Nephron progenitor cell (in vitro differentiated cells): Measurements from ENCODE around the gene DIP2C.
A peak's percentile ranks its signal among the peaks of the same experiment; 100 is the strongest.

Source experiments
- DNase-seq: peaks from one replicate; pipeline ENCODE4 v3.0.0; 2021
- H3K27ac Mint-ChIP-seq: 2 replicates; pipeline ENCODE4 v1.8.0; 2021; ENCODE audit warnings: mild to moderate bottlenecking, moderate library complexity, mixed read lengths
- H3K27me3 Mint-ChIP-seq: 2 replicates; pipeline ENCODE4 v1.8.0; 2021; ENCODE audit warnings: mild to moderate bottlenecking, low read depth, mixed read lengths; ENCODE audit not compliant: poor library complexity
- H3K36me3 Mint-ChIP-seq: 2 replicates; pipeline ENCODE4 v1.8.0; 2021; ENCODE audit warnings: low read depth, mixed read lengths
- H3K4me1 Mint-ChIP-seq: 2 replicates; pipeline ENCODE4 v1.8.0; 2021; ENCODE audit warnings: mixed read lengths
- H3K4me3 Mint-ChIP-seq: 2 replicates; pipeline ENCODE4 v1.8.0; 2021; ENCODE audit warnings: mild to moderate bottlenecking, moderate library complexity, mixed read lengths
- H3K9me3 Mint-ChIP-seq: 2 replicates; pipeline ENCODE4 v1.8.0; 2021; ENCODE audit warnings: mild to moderate bottlenecking, moderate library complexity, mixed read lengths
- TF ChIP-seq, protein P1 (sequence below): fragments of 200-600 bp; sonication (generic); IDR thresholded peaks from 2 replicates; pipeline ENCODE4 v1.5.0; 2021; ENCODE audit warnings: antibody characterized with exemption

DIP2C gene

DNA sequence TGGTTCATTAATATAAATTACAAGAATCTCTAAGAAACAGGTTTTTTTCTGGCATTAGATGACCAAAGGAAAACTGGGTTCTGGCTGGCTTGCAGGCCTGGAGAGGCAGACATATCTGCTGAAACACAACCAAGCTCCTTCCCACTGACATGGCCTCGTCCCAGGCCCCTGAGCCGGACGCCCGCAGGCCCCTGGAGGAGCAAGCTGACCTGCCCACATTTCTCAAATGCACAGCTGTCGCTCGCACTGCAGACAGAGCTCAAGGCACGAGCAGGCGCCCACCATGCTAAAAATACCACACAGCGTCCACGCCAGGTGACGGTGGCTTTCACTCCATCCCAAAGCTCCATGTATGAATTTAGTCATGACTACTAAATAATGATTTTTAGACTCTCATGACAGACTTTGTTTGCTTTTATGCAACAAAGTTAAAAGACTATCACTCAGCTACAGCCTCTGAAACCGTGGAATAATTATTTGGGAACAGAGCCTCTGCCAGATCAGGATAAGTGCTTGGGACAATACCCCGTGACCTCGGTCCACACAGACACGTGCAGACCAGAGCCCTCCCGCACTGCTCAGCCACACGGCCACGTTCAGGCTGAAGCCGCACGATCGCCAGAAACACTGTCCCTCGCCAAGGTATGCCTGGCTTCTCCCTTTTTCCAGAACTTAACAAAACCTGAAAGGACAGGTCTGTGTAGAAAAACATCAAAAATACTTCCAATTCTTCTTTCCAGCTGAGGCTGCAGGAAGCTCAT, 71.1 kb downstream of the DIP2C start:
- H3K36me3 Mint-ChIP-seq = peaks cover 11% of the 10 kb centered on the region
- TF ChIP-seq, protein P1, sequence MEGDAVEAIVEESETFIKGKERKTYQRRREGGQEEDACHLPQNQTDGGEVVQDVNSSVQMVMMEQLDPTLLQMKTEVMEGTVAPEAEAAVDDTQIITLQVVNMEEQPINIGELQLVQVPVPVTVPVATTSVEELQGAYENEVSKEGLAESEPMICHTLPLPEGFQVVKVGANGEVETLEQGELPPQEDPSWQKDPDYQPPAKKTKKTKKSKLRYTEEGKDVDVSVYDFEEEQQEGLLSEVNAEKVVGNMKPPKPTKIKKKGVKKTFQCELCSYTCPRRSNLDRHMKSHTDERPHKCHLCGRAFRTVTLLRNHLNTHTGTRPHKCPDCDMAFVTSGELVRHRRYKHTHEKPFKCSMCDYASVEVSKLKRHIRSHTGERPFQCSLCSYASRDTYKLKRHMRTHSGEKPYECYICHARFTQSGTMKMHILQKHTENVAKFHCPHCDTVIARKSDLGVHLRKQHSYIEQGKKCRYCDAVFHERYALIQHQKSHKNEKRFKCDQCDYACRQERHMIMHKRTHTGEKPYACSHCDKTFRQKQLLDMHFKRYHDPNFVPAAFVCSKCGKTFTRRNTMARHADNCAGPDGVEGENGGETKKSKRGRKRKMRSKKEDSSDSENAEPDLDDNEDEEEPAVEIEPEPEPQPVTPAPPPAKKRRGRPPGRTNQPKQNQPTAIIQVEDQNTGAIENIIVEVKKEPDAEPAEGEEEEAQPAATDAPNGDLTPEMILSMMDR = no peak
- H3K27ac Mint-ChIP-seq = peak overlapping the region; percentile 71
- H3K9me3 Mint-ChIP-seq = no peaks in the 10 kb centered on the region
- peaks cover 3% of the 10 kb centered on the region for H3K27me3 Mint-ChIP-seq
- no peak for DNase-seq
- H3K4me1 Mint-ChIP-seq = peaks cover 81% of the 10 kb centered on the region
- H3K4me3 Mint-ChIP-seq = no peak overlapping the region

DNA sequence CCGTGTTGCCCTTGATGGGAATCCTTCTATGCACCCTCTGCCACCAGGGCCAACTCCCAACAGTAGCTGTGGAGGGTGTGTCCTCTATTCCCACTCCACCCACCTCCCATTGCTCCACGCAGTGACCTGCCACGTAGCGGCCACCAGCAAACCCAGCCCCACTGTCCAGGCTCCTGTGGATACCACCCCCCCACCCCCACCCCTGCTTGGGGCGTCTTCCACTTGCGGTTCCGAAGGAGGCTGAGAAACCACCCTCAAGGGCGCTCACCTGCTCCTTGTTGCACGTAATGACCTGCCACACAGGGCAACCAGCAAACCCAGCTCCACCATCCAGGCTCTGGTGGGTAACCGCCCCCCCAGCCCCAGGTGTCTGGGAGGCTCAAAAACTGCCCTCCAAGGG, 72.0 kb downstream of the DIP2C start:
- H3K4me1 Mint-ChIP-seq = peaks cover 81% of the 10 kb centered on the region
- TF ChIP-seq, protein P1 = no peak
- H3K27me3 Mint-ChIP-seq = peaks cover 3% of the 10 kb centered on the region
- peaks cover 11% of the 10 kb centered on the region for H3K36me3 Mint-ChIP-seq
- no peak for DNase-seq
- no peak overlapping the region for H3K4me3 Mint-ChIP-seq
- no peaks in the 10 kb centered on the region for H3K9me3 Mint-ChIP-seq
- H3K27ac Mint-ChIP-seq = no peak overlapping the region

DNA sequence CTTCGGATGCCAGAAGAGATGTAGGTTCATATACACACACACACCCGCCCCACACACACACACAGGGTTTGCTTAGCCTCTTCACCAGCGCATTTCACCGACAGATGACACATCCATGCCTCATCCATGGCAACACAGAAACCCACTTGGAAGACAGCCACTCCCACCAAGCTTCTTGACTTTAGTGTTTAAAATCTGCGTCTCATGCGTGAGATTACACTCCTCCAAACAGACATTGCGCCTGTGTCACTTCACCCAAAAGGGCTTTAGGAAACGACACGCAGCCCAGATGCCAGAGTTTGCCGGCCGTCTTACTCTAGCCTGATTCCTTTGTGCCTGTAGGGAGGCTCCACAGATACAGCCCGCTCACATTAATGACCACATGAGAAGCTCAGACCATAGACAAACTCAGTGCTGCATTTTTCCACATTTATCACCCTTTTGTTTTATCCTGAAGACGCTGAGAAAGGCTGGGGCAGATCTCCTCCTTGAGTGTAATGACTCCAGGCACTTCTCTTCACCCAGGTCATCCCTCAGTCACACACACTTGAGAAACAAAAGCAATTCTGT, 73.8 kb downstream of the DIP2C start:
- H3K4me3 Mint-ChIP-seq = no peak overlapping the region
- DNase-seq = no peak
- H3K36me3 Mint-ChIP-seq = peaks cover 1% of the 10 kb centered on the region
- H3K4me1 Mint-ChIP-seq = peaks cover 79% of the 10 kb centered on the region
- TF ChIP-seq, protein P1 = no peak
- H3K9me3 Mint-ChIP-seq = no peaks in the 10 kb centered on the region
- peak overlapping the region; percentile 83 for H3K27ac Mint-ChIP-seq
- peaks cover 3% of the 10 kb centered on the region for H3K27me3 Mint-ChIP-seq

DNA sequence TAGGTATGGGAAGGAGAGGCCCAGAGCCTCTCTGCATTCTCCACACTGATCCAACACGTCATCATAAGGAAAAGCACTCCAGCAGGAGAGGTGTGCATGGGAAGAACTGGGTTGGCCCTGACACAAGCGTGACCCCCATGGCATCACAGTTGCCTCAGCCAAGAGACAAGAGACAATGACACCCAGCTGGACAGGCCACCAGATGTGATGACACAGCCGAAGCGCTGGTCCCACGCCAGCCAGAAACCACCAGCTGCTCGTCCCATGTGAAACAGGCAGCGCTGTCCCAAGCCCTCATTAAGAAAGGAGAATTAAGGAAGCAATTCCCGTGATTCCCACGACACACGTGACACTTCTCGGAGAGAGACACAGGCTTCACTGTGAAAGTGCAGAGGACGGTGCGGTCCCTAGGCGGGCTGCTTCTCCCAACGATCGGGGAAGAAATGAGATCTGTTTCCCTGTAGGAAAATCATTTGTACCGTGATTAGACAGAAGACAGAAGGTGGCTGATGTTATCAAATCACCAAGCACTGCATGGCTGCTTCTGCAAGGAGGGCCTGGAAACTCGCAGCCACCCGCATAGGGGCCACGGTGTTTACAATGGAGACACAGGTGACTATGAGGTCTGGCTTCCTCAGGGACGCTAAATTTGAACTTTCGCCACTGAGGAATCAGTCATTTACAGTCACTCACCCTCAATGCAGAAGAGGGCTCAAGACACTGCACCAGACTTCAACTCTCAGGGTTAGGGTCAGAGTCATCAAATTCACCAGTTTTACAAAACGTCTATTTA, 74.5 kb downstream of the DIP2C start:
- DNase-seq = no peak
- Mint-ChIP-seq H3K4me3 (no peak overlapping the region), H3K4me1 (peaks cover 77% of the 10 kb centered on the region), H3K27me3 (peaks cover 3% of the 10 kb centered on the region), H3K9me3 (no peaks in the 10 kb centered on the region), H3K27ac (peak overlapping the region; percentile 83), H3K36me3 (no peaks in the 10 kb centered on the region)
- TF ChIP-seq, protein P1 = no peak

DNA sequence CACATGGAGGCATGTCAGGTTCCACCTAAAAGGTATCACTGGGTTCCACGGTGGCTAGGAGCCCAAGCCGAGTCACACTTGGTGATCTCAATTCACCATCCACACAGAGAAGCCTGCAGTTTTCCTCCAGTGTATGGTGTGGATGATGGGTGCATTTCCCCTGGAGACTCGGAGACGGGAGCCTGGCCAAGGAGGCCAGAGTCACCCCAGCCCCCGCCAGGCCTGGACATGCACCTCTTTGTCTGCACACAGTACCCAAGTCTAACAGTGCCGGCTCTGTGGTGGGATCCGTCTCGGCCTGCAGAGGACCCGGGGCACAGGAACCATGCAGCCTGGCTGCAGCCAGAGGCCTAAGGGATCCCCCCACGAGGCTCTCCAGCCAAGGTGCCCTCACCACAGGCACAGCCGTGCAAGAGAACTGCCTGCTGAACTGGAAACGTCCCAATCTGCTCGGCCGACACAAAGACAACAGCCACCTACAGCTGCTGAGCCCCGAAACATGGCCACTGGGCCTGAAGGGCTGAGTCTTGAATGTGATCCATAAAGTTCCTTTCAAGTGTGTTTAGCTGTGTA, 75.2 kb downstream of the DIP2C start:
- H3K27me3 Mint-ChIP-seq = peaks cover 3% of the 10 kb centered on the region
- peaks cover 81% of the 10 kb centered on the region for H3K4me1 Mint-ChIP-seq
- no peaks in the 10 kb centered on the region for H3K9me3 Mint-ChIP-seq
- H3K36me3 Mint-ChIP-seq = no peaks in the 10 kb centered on the region
- TF ChIP-seq, protein P1 = no peak
- no peak overlapping the region for H3K27ac Mint-ChIP-seq
- no peak for DNase-seq
- H3K4me3 Mint-ChIP-seq = no peak overlapping the region
